ENCODE data around the gene SLC24A1.

DNA sequence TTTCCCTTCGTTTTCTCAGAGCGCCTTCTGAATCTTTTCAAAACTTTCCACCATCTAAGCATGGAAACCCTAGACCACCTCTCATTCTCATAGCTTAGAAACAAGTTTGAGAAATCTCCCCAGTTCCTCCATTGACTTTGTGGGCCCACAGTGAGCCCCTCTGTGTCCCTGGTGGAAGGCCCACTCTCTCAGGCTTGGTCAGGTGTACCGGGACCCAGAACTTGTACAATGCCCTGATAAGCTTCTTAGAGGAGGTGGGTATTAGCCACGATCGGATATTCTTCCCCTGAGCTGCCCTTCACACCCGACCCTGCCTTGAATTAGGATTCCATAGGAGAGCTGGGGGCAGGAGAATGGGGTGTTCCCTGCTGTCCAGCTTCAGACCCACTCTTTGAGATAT lies at the start of gene SLC24A1:
- TF ChIP-seq CTCF (IDR thresholded peaks at IDR 0.05; ENCODE audit: insufficient read depth, low read depth, low read length) (no peak), EZH2 (IDR thresholded peaks at IDR 0.05; ENCODE audit: insufficient read depth, low read length) (no peak)

All from astrocyte (in vitro differentiated cells and primary cell).